Ovary (tissue), 3 donors: ENCODE measurements around the gene MYRIP.

Experiments used
- CTCF ChIP-seq, 3 donors: fragments of 450-650 bp in 2 of 3; fragments of 200-600 bp in 1 of 3; IDR thresholded peaks; one replicate each; pipeline versions ENCODE4 v1.5.1 to v1.8.0; 2016 to 2022; ENCODE audit warnings: antibody characterized with exemption in 3 of 3, mild to moderate bottlenecking in 1 of 3
- POLR2A ChIP-seq: fragments of 450-650 bp; IDR thresholded peaks from one replicate; pipeline ENCODE4 v1.6.1; 2017; ENCODE audit warnings: antibody characterized with exemption, mild to moderate bottlenecking, moderate library complexity
- donor health status: DM: no; HTN: no; CAD: no.

GRCh38 chr3:39900462-39901002 lies 91.1 kb downstream of the MYRIP start:
- TF ChIP-seq POLR2A (no peak), CTCF (IDR thresholded peaks at IDR 0.05) (no peak)
